ENCODE measurements around the gene SRPX.

DNA sequence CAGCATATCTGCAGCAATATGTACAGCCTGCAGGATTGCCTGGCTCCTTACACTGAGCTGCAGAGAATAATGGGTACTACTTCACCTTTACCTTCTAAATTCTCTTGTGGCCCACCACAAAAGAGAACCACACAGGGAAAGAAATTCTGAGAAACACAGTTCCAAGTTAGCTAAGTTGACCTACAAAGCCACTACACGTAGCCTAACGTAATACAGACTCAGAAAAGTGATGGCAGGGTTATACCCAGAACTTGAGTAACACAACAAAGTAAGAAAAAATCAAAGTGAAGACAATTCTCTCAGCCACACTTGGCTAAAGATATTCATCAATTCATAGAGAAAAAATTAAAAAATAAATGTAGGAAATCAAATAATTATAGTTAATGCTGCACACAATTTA, 26.4 kb upstream of the SRPX start:
- TF ChIP-seq BHLHE40 (IDR thresholded peaks at IDR 0.05; ENCODE audit: low read depth, low read length) (no peak), CHD1 (IDR thresholded peaks at IDR 0.05; ENCODE audit: low read depth, low read length) (no peak), RCOR1 (IDR thresholded peaks at IDR 0.05; ENCODE audit: insufficient replicate concordance, low read length) (no peak), POLR2A (IDR thresholded peaks at IDR 0.05; ENCODE audit: low read depth, low read length) (no peak), CEBPB (IDR thresholded peaks at IDR 0.05; ENCODE audit: low read depth, low read length) (no peak), SMC3 (IDR thresholded peaks at IDR 0.05; ENCODE audit: low read depth, low read length) (no peak), RFX5 (IDR thresholded peaks at IDR 0.05; ENCODE audit: low read depth, low read length) (no peak), MXI1 (IDR thresholded peaks at IDR 0.05; ENCODE audit: borderline replicate concordance, low read depth, low read length) (no peak), MAZ (IDR thresholded peaks at IDR 0.05; ENCODE audit: borderline replicate concordance, low read depth, low read length) (no peak), MAFK (IDR thresholded peaks at IDR 0.05; ENCODE audit: low read depth, low read length) (no peak)
- TF ChIP-seq, protein P1, sequence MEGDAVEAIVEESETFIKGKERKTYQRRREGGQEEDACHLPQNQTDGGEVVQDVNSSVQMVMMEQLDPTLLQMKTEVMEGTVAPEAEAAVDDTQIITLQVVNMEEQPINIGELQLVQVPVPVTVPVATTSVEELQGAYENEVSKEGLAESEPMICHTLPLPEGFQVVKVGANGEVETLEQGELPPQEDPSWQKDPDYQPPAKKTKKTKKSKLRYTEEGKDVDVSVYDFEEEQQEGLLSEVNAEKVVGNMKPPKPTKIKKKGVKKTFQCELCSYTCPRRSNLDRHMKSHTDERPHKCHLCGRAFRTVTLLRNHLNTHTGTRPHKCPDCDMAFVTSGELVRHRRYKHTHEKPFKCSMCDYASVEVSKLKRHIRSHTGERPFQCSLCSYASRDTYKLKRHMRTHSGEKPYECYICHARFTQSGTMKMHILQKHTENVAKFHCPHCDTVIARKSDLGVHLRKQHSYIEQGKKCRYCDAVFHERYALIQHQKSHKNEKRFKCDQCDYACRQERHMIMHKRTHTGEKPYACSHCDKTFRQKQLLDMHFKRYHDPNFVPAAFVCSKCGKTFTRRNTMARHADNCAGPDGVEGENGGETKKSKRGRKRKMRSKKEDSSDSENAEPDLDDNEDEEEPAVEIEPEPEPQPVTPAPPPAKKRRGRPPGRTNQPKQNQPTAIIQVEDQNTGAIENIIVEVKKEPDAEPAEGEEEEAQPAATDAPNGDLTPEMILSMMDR (conservative IDR thresholded peaks at IDR 0.05; ENCODE audit: low read depth, low read length) = no peak
- TF ChIP-seq, protein P2, sequence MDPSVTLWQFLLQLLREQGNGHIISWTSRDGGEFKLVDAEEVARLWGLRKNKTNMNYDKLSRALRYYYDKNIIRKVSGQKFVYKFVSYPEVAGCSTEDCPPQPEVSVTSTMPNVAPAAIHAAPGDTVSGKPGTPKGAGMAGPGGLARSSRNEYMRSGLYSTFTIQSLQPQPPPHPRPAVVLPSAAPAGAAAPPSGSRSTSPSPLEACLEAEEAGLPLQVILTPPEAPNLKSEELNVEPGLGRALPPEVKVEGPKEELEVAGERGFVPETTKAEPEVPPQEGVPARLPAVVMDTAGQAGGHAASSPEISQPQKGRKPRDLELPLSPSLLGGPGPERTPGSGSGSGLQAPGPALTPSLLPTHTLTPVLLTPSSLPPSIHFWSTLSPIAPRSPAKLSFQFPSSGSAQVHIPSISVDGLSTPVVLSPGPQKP (IDR thresholded peaks at IDR 0.05; ENCODE audit: borderline replicate concordance, low read depth, low read length) = no peak

All from IMR-90 (cell line).